Lung (tissue), 12 donors: ENCODE measurements around the gene G6PC3. TPM values are rescaled to one million over a fixed set of nuclear protein-coding genes. Genes with fewer than 3 reads are reported as not detected.

Source experiments
- ATAC-seq: fragments of 200-7000 bp; cut with Tn5 transposase; one replicate; pipeline ENCODE4 v1.9.1; 2020; ENCODE audit warnings: moderate number of reproducible peaks; ENCODE audit not compliant: insufficient read depth, low FRiP score
- DNase-seq, 3 donors: peaks; one replicate each; pipeline ENCODE4 v3.0.0-alpha.2; 2013 to 2017
- H3K27ac ChIP-seq, 2 donors: one replicate each; pipeline ENCODE4 v1.5.1; 2013; ENCODE audit warnings: mild to moderate bottlenecking in 2 of 2, moderate library complexity in 2 of 2, control low read depth in 1 of 2, inconsistent platforms in 1 of 2, low read depth in 1 of 2, low read length in 1 of 2
- H3K27me3 ChIP-seq, 3 donors: one replicate each; pipeline ENCODE4 v1.5.1; 2013; ENCODE audit warnings: low read length in 2 of 3; ENCODE audit not compliant: control insufficient read depth in 3 of 3, insufficient read depth in 3 of 3
- H3K36me3 ChIP-seq, 4 donors: one replicate each; pipeline ENCODE4 v1.5.1; 2013; ENCODE audit warnings: low read length in 4 of 4, mild to moderate bottlenecking in 1 of 4, moderate library complexity in 1 of 4; ENCODE audit not compliant: control insufficient read depth in 4 of 4, insufficient read depth in 4 of 4
- H3K4me1 ChIP-seq, 5 donors: one replicate each; pipeline ENCODE4 v1.5.1; 2013; ENCODE audit warnings: low read length in 5 of 5, mild to moderate bottlenecking in 2 of 5, moderate library complexity in 1 of 5; ENCODE audit not compliant: control insufficient read depth in 5 of 5, insufficient read depth in 5 of 5
- H3K4me3 ChIP-seq: one replicate; pipeline ENCODE4 v1.5.1; 2013; ENCODE audit warnings: mild to moderate bottlenecking, control low read depth, moderate library complexity
- H3K9ac ChIP-seq, 2 donors: one replicate each; pipeline ENCODE4 v1.5.1; 2013; ENCODE audit warnings: low read length in 2 of 2, control low read depth in 1 of 2; ENCODE audit not compliant: insufficient read depth in 1 of 2
- H3K9me3 ChIP-seq, 4 donors: one replicate each; pipeline ENCODE4 v1.5.1; 2013; ENCODE audit warnings: low read length in 3 of 4, mild to moderate bottlenecking in 1 of 4, moderate library complexity in 1 of 4; ENCODE audit not compliant: control insufficient read depth in 4 of 4, insufficient read depth in 3 of 4
- CTCF ChIP-seq: IDR thresholded peaks from 2 replicates; pipeline ENCODE4 v1.5.1; 2012; ENCODE audit warnings: mild to moderate bottlenecking; ENCODE audit errors: control extremely low read depth, extremely low read depth
- WGBS, 2 donors: extraction: QIAGEN DNeasy Blood & Tissue Kit; methylation state at CpG; one replicate each; pipeline ENCODE4 v1.1.7; 2013; 5-methylcytosine and 5-hydroxymethylcytosine counted together
- polyA plus RNA-seq, 2 donors: library from polyadenylated mRNA; stranded (reverse); fragments of 200-250 nt; gene quantifications; one replicate each; pipeline ENCODE4 v1.2.1, GENCODE V29; 2013
- total RNA-seq, 2 donors: library from RNA; depleted of rRNA in 1 of 2; stranded (reverse); fragments of >200 nt in 1 of 2; gene quantifications; one replicate each; pipeline ENCODE4 v1.2.1, GENCODE V29; 2014 to 2021
- donor health status: control.
- donor health status: control.
- donor health status: Bipolar disorder and iron deficiency.
- donor health status: healthy.
- donor health status: DM: yes; HTN: yes; CAD: no.

G6PC3 gene
- total and polyA plus RNA-seq, 4 donors = 21.2 to 87.4 (median 79.7) TPM

- TF ChIP-seq CTCF = no peak
- Histone ChIP-seq H3K4me1 (peaks cover 0 to 22% (median 3%) of the 10 kb centered on the region in 5 donors), H3K27ac (no peak overlapping the region), H3K36me3 (peaks cover 0 to 17% (median 12%) of the 10 kb centered on the region in 4 donors), H3K27me3 (no peaks in the 10 kb centered on the region), H3K9me3 (no peaks in the 10 kb centered on the region), H3K9ac (no peak overlapping the region), H3K4me3 (no peak overlapping the region)
- WGBS, 2 donors = 65 to 88% methylated on average over 1 of the region's 1 CpG
- ATAC-seq = no peak
- no peak for DNase-seq
Observed at GRCh38 chr17:44061446-44061845, 9.1 kb upstream of the G6PC3 start.

GRCh38 chr17:44062871-44063270, 7.7 kb upstream of the G6PC3 start:
- Histone ChIP-seq H3K9me3 (no peaks in the 10 kb centered on the region), H3K4me1 (peaks cover 0 to 22% (median 7%) of the 10 kb centered on the region in 5 donors), H3K36me3 (peaks cover 0 to 17% (median 11%) of the 10 kb centered on the region in 4 donors), H3K27me3 (no peaks in the 10 kb centered on the region), H3K9ac (no peak overlapping the region), H3K27ac (no peak overlapping the region), H3K4me3 (no peak overlapping the region)
- WGBS, 2 donors = 96% methylated on average over 15 of the region's 15 CpGs
- ATAC-seq = no peak
- DNase-seq = no peak
- TF ChIP-seq CTCF = no peak

GRCh38 chr17:44063704-44064639, 6.6 kb upstream of the G6PC3 start:
- H3K4me1 ChIP-seq = peaks cover 0 to 22% (median 7%) of the 10 kb centered on the region in 5 donors
- H3K4me3 ChIP-seq = no peak overlapping the region
- H3K36me3 ChIP-seq = peaks cover 0 to 16% (median 9%) of the 10 kb centered on the region in 4 donors
- no peak overlapping the region for H3K9ac ChIP-seq
- no peak for ATAC-seq
- WGBS, 2 donors = 77 to 84% methylated on average over 10 of the region's 10 CpGs
- no peak for TF ChIP-seq CTCF
- no peak overlapping the region for H3K27ac ChIP-seq
- DNase-seq = no peak
- no peaks in the 10 kb centered on the region for H3K27me3 ChIP-seq
- no peaks in the 10 kb centered on the region for H3K9me3 ChIP-seq
